Measurements from ENCODE around the gene RABGGTB. TPM values are rescaled to one million over a fixed set of nuclear protein-coding genes. Genes with fewer than 3 reads are reported as not detected.

The RABGGTB gene
- total RNA-seq, 3 donors from 2014 or later, result 57.4 to 68.1 (median 66.8) TPM

DNA sequence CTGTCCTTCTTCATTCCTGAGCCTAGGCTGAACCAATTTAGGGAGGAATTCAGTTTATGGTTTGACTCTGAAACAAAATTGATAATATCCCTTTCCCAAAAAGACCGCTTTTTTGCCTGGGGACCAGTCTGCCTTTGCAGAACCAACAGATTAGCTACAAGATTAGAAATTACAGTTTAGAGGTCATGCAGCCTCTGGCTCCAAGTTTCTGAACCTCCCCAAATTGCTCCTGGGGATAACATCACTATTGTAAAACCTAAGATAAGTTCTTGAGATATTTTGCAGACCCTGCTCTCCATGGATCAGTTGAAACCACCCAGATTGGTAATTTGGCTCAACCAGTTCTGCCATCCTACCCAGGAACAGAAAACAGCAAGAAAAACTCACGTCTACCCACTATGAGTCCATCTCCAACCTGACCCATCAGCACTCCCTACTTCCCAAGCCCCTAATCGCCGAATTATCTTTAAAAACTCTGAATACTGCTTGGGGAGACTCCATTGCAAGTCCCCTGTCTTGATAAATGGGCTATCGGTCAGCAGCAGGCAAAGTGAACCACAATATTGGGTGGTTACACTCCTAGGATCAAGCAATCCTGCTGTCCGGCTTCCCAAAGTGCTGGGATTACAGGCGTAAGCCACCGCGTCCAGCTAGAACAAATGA, 605 bp upstream of the RABGGTB start:
- Histone ChIP-seq H3K36me3 (ENCODE audit: low read depth) (peaks cover 4% of the 10 kb centered on the region), H3K4me1 (ENCODE audit: low read depth) (peaks cover 28% of the 10 kb centered on the region), H3K9me3 (no peaks in the 10 kb centered on the region), H3K4me3 (peak overlapping the region; percentile 33)
- intact Hi-C loops (cut with DNase I, micrococcal nuclease), result loop anchor here in 1 of 2 donors (10.0 kb wide), 1 partner anchor 61 kb away; the partner anchor contains the start of gene ACADM
- ATAC-seq (peak; percentile 21), DNase-seq (no peak)
- TF ChIP-seq, protein P1, sequence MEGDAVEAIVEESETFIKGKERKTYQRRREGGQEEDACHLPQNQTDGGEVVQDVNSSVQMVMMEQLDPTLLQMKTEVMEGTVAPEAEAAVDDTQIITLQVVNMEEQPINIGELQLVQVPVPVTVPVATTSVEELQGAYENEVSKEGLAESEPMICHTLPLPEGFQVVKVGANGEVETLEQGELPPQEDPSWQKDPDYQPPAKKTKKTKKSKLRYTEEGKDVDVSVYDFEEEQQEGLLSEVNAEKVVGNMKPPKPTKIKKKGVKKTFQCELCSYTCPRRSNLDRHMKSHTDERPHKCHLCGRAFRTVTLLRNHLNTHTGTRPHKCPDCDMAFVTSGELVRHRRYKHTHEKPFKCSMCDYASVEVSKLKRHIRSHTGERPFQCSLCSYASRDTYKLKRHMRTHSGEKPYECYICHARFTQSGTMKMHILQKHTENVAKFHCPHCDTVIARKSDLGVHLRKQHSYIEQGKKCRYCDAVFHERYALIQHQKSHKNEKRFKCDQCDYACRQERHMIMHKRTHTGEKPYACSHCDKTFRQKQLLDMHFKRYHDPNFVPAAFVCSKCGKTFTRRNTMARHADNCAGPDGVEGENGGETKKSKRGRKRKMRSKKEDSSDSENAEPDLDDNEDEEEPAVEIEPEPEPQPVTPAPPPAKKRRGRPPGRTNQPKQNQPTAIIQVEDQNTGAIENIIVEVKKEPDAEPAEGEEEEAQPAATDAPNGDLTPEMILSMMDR (IDR thresholded peaks at IDR 0.05), result no peak

DNA sequence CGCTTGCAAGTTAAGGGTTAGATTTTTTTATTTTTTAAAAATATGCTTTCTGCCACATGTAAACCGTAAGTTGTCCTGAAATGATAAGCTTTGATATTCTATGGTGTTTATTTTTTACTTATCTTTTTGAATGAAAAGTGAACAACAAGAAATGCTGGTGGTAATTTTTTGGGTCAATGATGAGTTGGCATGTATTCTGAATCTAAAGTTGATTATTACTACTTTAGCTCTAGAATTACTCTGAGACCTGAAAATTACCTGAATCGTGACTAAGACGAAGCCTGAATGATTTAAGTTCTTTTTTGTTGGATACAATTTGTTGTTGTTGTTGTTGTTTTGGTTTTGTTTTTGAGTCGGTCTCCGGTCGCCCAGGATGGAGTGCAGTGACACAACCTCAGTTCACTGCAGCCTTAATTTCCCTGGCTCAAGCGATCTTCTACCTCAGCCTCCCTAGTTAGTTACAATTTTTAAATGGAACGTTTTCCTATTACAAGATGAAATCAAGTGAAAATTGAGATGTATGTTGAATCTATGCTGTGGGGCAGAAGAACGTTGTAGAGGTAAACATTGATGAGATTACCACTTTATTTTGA, 941 bp downstream of the RABGGTB start:
- peaks cover 4% of the 10 kb centered on the region for H3K36me3 ChIP-seq (ENCODE audit: low read depth)
- DNase-seq (no peak), ATAC-seq (no peak)
- H3K9me3 ChIP-seq, result no peaks in the 10 kb centered on the region
- TF ChIP-seq, protein P1 (IDR thresholded peaks at IDR 0.05), result no peak
- intact Hi-C loops (cut with DNase I, micrococcal nuclease), result loop anchor here in 1 of 2 donors (10.0 kb wide), 1 partner anchor 62 kb away; the partner anchor contains the start of gene ACADM
- H3K4me3 ChIP-seq, result peak overlapping the region; percentile 33
- peaks cover 40% of the 10 kb centered on the region for H3K4me1 ChIP-seq (ENCODE audit: low read depth)

DNA sequence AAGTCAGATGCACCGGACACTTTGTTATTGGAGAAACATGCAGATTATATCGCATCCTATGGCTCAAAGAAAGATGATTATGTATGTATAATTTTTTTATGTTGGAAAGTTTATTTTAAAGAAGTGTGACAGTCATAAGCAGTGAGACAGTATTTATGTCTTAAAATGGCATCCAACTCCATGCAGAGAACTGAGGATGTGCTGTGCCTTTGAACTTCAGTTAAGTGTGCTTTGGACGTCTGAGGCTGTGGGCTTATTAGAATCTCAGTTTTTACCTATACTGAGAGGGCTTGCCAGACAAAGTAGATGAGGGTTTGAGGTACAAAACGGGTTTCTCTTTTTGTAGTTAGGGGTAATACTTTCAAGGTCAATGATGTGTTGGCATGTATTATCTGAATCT, 1.5 kb downstream of the RABGGTB start:
- ATAC-seq (no peak), DNase-seq (no peak)
- Histone ChIP-seq H3K4me3 (no peak overlapping the region), H3K4me1 (ENCODE audit: low read depth) (peaks cover 40% of the 10 kb centered on the region), H3K9me3 (no peaks in the 10 kb centered on the region), H3K36me3 (ENCODE audit: low read depth) (peaks cover 4% of the 10 kb centered on the region)
- TF ChIP-seq, protein P1 (IDR thresholded peaks at IDR 0.05), result no peak
- intact Hi-C loops (cut with DNase I, micrococcal nuclease), result loop anchor here in 1 of 2 donors (10.0 kb wide), 1 partner anchor 63 kb away; the partner anchor contains the start of gene ACADM

DNA sequence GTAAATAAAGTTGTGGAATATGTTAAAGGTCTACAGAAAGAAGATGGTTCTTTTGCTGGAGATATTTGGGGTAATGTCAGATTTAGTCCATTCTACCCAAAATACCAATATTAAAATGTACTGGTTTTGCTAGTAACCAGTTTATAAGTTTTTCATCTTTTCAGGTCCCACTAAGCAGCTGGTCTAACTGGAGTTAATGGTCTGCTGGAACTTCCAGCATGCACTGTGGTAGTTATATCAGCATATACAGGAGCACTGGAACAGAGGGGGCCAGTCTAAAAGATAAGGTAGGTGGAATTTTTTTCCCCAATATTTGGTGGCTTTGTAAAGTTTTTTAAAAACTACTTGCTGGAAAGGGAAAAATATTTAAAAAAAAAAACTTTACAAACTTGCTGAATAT, 3.9 kb downstream of the RABGGTB start:
- no peak for DNase-seq
- Histone ChIP-seq H3K9me3 (no peaks in the 10 kb centered on the region), H3K4me3 (no peak overlapping the region), H3K4me1 (ENCODE audit: low read depth) (peaks cover 40% of the 10 kb centered on the region), H3K36me3 (ENCODE audit: low read depth) (peaks cover 4% of the 10 kb centered on the region)
- intact Hi-C loops (cut with DNase I, micrococcal nuclease), result loop anchor here in 1 of 2 donors (10.0 kb wide), 1 partner anchor 65 kb away; the partner anchor contains the start of gene ACADM
- ATAC-seq, result no peak
- TF ChIP-seq, protein P1 (IDR thresholded peaks at IDR 0.05), result no peak

DNA sequence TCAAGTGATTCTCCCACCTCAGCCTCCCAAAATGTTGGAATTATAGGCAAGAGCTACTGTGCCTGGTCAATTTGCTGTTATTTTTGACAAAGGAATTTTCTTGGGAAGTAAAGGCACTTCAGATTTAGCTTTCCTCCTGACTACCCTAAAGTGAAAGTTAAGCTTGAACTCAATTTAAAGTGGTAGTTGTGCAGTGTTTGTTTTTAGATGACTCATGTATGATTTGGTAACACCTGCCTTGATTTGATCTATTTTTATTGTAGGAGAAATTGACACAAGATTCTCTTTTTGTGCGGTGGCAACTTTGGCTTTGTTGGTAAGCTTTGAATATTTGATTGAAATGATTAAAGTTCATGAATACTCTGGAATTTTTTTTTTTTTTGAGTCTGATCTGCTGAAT, 5.0 kb downstream of the RABGGTB start:
- Histone ChIP-seq H3K4me1 (ENCODE audit: low read depth) (peaks cover 40% of the 10 kb centered on the region), H3K9me3 (no peaks in the 10 kb centered on the region), H3K36me3 (ENCODE audit: low read depth) (peaks cover 1% of the 10 kb centered on the region), H3K4me3 (no peak overlapping the region)
- no peak for DNase-seq
- TF ChIP-seq, protein P1 (IDR thresholded peaks at IDR 0.05), result no peak
- intact Hi-C loops (cut with DNase I, micrococcal nuclease), result no loop called here
- peak; percentile 69 for ATAC-seq
